ENCODE data around the gene UBE2E1. TPM values are rescaled to one million over a fixed set of nuclear protein-coding genes. Genes with fewer than 3 reads are reported as not detected.

Gene UBE2E1
- polyA plus RNA-seq, 4 donors = 139 to 160 (median 149) TPM

DNA sequence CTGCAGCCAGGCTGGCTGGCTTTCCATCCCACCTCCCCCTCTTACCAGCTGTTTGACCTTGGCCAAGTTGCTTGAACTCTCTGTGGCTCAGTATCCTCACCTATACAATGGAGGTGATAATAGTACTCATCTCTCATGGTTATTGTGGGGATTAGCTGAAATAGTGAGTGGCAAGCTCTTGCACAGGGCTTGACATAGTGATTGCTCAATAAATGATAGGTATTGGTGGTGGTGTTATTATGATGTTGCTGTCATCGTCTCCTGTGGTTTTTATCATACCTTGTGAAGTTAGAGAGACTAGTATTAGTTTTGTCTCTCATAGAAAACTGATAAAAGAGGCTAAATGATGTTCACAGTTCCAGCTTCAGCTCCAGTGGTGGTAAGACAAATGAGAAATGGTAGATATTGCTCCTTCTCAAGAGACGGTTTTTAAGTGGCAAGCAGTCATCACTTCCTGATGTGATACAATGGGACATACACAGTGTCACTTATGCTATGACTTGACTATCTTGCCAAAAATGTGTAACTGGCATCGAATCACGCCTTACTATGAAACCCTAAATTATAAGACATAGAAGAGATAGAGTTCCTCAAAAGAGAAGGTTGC is 12.1 kb upstream of the UBE2E1 start:
- DNase-seq (ENCODE audit: low read depth in 4 of 4, low spot score in 2 of 4) = no peak

DNA sequence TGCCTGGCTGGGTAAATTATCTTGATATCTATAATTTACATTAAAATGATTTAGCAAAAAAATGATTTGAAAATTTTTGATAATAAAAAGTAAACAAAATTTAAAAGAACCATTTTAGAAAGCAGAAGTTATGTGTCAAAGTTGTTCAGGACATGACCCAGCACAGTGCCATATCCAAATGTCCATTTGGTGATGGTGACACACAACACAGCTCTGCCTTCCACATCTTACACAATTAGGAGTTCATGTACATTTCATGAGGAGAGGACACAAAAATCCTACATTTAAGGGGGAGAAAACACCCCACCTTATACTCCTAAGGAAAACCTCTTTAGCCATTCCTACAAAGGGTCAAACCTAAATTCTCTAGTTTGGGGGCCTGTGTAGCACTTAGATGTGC is 10.7 kb upstream of the UBE2E1 start:
- DNase-seq (ENCODE audit: low read depth in 4 of 4, low spot score in 2 of 4) = no peak

DNA sequence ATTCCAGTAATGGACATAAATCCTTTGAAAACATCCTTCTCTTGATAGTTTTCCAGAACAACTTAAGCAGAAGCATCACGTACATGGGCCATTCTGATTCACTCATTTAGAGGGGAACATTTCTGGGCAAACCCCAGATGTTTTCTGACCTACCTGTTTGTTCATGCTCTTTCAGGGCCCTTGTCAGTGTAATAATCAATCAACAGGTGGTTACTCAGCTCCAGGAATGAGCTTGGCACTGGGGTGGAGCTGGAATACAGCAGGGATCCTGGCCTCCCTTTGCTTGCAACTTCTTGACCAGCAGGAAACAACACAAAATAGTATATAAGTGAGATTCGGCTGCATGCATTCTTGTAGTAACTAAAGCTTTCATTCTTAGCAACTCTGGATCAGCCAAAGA is 9.2 kb upstream of the UBE2E1 start:
- no peak for DNase-seq (ENCODE audit: low read depth in 4 of 4, low spot score in 2 of 4)

DNA sequence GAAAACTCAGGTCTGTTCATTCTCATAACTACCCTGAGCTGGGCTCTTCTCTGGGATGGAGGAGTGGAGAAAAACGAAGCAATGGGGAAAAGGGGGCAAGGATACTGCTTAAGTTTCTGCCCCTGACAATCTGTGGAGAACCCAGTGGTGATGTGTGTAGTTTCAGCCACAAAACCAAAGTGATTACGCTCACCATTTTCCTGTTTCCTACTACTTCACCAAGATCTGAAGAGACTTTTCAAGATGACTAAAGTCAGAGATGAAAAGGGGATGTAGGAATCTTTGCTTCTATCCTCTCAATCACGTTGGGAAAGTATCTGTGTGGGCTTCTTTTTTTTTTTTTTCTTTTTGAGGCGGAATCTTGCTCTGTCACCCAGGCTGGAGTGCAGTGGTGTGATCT is 8.3 kb upstream of the UBE2E1 start:
- DNase-seq (ENCODE audit: low read depth in 4 of 4, low spot score in 2 of 4) = no peak

DNA sequence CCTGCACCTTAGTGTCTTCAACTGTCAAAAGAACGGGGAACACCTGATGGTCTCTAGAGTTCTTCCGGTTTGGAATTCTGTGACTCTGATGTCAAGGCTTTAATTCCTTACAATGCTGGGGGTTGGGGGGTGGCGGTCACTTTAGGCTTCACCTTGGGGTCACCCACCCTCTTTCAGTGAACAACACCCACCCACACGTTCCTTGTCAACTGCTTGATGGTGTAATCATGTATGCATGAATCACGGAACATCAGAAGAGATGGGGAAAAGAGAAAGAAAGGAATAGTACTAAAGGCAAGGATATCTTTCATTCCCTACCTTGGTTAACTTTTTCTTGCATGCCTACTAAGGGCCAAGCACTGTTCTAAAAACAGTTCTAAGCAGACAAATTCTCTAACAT is 7.3 kb upstream of the UBE2E1 start:
- no peak for DNase-seq (ENCODE audit: low read depth in 4 of 4, low spot score in 2 of 4)

DNA sequence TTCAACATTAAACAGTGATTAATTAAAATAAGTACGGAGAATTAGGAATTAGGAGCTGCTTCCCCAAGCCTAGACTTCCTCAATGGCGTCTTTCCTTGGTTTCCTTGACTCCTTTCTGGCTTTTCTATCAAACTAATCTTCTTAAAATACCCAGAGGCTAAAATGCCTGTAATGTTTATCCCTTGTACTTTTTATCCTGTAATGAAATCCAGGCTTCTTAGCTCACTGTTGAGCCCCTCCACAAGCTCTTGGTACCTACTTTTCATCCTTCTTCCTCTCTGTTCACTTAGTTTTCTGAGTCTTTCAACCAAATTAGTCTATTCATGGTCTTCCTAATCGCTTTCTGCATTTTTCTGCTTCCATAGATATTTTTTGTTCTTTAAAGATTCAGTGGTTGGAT is 6.9 kb upstream of the UBE2E1 start:
- no peak for DNase-seq (ENCODE audit: low read depth in 4 of 4, low spot score in 2 of 4)

DNA sequence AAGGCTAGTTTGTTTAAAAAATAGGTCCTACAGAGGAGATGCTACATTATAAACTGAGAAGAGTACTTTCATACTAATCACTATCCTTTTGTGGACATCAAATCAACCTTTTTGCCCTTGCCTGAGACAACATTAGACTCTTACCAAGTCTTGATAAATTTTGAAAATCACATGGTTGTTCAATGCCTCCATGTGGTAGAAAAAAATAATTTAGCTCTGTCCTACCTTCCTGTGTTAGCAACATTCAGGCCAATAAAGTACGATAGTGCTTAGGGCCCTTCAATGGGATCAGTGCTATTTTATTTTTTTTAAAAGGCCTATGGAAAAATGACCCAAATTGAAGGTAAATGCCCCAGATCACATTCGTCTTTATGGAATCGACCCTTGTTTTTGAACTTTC is 5.0 kb upstream of the UBE2E1 start:
- no peak for DNase-seq (ENCODE audit: low read depth in 4 of 4, low spot score in 2 of 4)

DNA sequence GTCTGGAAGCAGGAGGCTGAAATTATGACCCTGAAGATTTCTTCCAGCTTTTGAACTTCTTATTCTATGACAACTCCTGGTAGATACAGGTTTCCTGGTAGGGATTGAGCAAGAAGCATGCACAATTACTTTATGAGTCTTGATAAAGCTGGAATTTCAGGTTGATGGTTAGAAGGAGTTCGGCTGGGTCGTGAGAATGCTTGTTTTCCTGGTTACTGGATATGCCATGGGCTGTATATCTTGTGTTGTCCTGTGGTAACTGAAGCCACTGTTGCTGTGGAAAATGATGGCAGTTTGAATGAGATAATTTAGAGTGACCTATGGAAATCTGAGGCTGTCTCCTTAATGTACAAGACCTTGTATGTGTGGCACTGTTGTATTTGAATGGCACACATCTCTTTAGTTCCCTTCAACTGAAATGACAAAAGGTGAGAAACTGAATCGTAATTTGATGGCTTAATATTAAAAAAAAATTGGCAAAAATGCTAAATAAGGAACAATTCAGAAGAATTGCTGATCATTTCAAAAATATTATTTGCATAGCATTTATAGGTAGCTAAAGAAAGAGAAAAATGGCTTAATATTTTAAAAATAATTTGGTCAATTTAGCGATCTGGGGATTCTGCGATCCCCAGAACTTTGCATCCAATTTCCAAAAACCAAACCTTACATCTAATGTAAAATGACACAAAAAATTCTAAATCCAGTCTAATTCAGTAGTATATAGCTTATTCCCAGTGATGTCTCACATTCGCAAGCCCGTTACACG is 1.1 kb upstream of the UBE2E1 start:
- no peak for DNase-seq (ENCODE audit: low read depth in 4 of 4, low spot score in 2 of 4)

DNA sequence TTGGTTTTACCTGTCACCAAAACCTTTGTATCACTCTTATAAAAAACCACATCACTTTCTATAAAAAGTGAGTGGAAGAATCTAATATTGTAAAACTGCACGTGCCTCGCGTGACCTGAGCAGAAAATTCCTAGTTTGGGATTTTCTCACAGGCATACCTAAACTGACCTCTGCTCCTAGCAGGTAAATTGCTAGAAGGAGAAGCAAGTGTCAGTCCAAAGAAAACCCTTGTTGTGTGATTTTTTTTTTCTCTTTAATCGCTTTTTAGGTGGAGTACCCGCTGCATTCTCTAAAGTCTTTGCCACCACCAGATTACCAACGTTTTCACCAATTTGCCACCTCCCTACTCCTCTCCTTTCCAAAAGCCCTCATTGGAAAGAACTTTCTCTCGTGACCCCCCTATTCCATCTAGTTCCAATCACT is 534 bp upstream of the UBE2E1 start:
- no peak for DNase-seq (ENCODE audit: low read depth in 4 of 4, low spot score in 2 of 4)

DNA sequence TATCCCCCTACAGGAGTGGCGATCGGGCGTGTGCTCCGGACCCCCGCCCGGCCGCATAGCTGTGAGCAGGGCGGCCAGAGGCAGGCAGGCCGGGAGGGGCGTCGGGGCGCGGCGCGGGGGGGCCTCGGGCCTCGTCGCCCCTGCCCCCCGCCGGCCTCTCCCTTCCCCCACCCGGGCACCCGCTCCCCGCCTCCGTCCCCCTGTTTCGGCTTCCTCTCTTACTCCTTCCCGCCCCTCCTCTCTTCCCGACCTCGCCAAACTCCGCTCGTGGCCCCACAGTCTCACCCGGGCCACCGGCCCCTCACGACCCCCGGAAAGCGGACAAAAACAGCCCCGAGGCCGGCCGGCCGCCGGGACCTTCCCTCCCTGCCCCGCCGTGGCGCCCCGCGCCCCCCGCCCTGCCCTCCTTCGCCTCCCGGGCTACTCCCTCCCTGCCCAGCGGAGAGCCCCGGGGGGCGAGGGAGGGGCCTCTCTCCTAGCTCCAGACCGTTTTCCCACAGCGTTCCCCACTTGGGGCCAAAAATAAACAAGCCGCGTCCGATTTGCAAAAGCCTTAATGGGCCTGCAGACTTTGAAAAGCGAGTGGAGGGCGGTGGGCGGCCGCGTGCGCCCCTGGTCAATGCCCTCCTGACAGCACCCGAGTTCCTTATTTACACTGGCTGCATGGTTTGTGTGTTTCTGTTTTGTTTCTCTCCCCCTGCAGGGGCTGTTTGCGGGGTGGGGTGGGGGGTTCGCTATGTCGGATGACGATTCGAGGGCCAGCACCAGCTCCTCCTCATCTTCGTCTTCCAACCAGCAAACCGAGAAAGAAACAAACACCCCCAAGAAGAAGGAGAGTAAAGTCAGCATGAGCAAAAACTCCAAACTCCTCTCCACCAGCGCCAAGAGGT is 1.0 kb downstream of the UBE2E1 start:
- peak in 1 of 4 donors; percentile 43 for DNase-seq (ENCODE audit: low read depth in 4 of 4, low spot score in 2 of 4)

DNA sequence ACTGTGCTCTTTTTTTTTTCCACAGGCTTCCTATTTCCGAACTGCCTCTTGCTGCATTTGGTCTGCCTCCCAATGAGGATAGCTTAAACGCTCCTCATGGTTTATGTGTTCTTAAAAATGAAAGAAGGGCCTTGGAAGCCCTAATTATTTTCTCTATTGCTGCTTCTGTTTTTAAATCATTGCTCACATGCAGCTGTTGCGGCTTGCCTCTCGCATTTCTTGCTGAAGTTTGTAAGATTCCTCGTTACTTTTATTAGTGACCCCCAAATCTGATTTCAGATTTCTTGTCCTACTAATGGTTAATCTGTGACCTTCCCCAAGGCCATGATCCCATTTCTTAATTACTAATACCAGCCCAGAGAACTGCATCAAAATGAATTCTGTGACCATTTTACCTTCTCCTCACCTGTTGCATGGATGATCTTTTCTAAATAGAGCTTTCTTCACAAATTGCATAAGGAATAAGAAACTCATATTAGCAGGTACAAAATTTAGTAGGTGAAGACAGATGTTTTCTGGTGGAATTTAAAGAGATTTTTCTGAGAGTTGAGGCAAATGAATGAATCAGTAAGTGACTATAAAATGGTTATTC is 1.8 kb downstream of the UBE2E1 start:
- no peak for DNase-seq (ENCODE audit: low read depth in 4 of 4, low spot score in 2 of 4)

DNA sequence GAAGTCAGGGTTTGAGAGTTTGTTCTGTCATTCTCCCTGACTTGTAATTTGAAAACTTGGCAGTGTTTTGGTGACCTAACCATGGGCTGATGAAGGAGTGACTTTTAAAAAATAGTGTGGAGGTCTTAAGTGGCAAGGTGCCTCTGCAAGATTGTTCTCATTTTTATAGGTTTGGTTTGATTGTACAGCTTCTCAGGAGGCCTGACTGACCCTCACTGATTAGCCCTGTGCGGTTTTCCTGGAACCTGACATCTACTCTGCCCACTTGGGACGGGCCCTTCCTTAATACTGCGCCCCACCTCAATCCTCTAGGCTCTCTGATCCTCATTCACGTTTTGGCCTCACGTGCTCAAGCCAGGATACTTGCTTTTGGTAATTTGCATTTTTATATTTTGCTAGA is 2.8 kb downstream of the UBE2E1 start:
- DNase-seq (ENCODE audit: low read depth in 4 of 4, low spot score in 2 of 4) = no peak

DNA sequence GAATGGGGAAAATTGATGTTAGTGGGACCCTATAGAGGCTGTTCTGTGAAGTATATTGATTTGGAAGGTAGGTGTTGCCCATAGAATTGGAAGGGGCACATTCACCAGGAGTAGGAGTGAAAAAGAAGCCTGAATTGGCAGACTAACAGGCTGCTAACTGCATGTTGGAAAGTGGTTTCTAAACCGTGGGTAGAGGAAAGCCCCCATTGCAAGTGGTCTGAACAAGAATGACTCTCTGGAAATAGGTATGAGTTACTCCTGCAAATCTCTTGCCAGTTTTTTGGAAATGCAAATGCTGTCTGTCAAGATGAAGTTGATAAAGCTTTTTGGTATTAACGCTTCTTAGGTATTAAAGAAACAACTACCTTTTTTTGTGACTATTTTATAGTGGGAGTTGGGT is 3.5 kb downstream of the UBE2E1 start:
- DNase-seq (ENCODE audit: low read depth in 4 of 4, low spot score in 2 of 4) = no peak

DNA sequence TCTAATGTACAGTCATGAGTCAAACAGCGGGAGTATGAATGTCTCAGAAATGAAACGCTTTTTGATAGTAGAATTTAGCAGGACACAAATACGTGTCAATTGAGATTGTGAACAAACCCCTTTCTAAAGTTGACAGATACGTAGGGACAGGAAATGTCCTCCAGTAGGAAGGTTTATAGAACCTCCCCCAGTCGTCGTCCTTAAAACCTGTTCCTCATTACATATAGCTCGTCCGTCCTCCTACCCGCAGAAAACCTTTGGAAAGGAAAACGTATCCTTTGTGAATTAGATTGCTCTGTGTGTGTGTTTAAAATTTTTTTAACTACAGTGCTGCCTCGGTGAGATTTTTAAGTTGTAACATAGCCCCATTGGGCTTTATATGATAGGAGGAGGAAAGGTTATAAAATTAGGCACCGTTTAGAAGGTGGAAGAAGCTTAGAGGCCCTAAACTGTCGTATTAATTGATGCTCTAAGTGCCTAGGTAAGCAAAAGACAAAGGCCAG is 4.1 kb downstream of the UBE2E1 start:
- DNase-seq (ENCODE audit: low read depth in 4 of 4, low spot score in 2 of 4) = no peak

DNA sequence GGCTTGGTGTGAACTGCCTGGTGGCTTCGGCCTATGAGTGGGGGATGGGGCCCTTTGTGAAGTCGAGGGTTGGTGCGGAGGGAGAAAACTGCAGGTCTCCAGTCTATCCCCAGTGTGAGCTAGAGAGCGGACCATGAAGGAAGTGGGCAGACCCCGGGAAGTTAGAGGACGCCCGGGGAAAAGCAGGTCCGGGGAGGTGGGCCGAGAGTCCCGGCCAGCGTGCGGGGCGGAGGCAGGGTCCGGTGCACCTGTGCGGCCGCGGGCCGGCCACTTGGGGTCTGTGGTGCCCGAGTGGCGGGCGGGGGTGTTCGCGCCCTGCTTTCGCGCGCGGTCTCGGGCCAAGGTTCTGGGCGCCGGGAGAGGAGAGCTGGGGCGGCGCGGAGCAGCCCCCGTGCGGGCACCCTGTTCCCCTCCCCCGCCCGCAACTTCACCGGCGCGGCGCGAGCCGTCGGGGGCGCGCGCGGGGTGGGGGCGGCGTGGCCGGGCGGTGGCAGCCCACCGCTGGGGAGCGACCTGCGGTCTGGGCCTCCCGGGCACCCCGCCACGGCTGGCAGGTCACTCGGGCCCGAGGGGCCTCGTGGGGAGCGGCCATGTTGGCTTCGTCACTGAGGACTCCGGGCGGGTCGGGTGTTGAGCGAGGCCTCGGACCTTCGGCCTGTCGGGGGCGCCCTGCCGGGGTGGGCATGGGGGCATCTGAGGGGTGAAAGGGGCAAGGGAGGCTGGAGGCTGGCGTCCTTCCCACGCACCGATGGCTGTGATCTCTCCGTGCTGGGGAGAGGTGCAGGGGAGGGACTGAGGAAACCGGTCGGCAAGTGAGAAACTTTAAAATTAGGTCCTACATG is 4.8 kb downstream of the UBE2E1 start:
- no peak for DNase-seq (ENCODE audit: low read depth in 4 of 4, low spot score in 2 of 4)

DNA sequence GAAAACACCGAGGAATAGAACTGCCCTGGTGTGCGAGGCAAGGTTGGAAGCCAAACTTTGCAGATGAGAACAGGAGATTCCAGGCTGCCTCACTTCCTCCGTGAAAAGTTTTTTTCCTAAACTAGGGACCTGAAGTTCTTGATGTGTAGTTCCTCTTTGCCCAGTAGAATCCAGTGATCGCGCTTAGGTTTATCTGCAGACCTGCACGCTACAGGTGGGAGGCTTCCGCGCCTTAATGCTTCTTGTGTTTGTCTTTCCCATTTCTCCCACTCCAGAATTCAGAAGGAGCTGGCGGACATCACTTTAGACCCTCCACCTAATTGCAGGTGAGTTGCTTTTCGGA is 5.4 kb downstream of the UBE2E1 start:
- DNase-seq (ENCODE audit: low read depth in 4 of 4, low spot score in 2 of 4) = no peak

DNA sequence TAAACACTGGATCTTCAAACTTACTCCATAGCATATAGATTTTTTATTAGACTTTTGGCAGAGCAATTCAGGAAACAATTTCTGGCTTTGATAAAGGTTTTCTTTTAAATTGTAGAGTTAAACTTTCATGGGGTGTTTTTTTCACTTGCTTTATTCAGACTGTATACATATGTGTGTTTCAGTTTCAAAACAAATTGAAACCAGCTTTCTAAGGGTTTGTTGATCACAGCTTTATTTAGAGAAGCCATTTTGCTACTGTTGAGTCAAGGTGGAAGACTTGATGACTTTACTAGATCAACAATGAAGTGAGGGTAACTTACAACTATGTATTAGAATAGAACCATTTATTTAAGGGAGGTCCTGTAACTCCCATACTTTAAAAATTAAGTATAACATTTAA is 6.2 kb downstream of the UBE2E1 start:
- no peak for DNase-seq (ENCODE audit: low read depth in 4 of 4, low spot score in 2 of 4)

DNA sequence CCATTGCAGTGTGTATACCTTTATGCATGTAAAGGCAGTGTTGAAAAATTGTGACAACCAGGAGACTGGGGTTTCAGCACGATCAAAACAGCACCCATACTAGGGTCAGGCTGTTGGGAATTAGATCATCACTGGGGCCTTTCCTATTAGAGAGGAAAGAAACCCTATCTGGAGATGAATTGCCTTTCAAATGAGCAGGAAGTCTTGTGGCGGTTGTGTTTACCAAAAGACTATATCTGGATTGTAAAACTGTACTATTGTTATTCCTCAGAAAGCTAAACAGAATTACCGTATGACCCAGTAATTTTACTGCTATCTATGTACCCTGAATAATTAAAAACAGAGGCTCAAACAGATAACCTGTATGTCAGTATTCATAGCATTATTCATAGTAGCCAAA is 10.1 kb downstream of the UBE2E1 start:
- DNase-seq (ENCODE audit: low read depth in 4 of 4, low spot score in 2 of 4) = no peak

DNA sequence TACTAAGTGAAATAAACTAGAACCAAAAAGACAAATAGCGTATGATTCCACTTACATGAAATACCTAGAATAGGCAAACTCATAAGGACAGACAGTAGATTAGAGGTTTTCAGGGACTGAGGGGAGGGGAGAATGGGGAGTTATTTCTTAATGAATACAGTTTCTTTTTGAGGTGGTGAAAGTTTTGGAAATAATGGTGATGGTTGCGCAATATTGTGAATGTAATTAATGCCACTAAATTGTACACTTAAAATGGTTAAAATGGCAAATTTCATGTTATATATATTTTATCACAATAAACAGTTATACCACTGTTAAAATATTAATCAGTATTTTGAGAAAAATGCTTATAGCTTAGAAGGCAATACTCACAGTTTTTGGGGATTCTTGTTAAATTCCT is 11.0 kb downstream of the UBE2E1 start:
- DNase-seq (ENCODE audit: low read depth in 4 of 4, low spot score in 2 of 4) = no peak

DNA sequence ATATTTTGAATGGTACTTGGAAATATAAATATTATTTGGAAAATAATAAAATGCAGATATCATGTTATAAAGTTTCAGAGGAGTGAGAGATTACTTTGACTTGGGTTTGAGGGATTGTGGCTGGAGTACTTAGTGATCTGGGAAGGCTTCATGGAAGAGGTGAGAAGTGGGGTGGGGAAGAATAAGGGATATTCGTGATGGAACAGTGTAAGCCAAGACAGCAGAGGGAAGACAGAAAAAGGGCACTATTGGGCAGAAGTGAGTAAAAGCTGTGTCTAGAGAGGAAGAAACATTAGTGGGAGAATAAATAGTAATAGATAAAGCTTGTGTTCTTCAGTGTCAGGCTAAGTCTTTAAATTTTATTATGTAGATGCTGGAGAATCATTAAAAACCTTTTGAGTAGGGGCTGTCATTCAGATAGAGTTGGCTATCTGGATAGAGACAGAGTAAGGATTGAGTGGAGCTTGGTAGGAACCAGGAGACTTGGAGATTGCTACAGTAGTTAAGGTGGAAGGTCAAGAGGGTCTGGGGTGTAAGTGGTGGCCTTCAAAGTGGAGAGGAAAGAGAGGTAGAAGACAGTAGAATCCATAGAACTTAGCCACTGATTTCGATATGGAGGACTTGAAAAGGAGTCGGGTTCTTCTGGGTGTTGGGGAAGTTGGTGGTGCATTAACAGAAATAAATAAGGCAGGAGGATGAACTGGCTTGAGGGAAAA is 11.9 kb downstream of the UBE2E1 start:
- DNase-seq (ENCODE audit: low read depth in 4 of 4, low spot score in 2 of 4) = no peak

Measured in left renal cortex interstitium (tissue), 4 donors.